Lower leg skin (tissue), 4 donors: ENCODE results near the gene TRAF7. TPM values are rescaled to one million over a fixed set of nuclear protein-coding genes. Genes with fewer than 3 reads are reported as not detected.

Experiments
- DNase-seq, 2 donors: peaks; one replicate each; pipeline ENCODE4 v3.0.0-alpha.2; 2019; ENCODE audit warnings: low spot score in 2 of 2
- H3K4me3 ChIP-seq: fragments of 200-600 bp; sonication (generic); 2 replicates; pipeline ENCODE4 v1.5.1; 2017; ENCODE audit warnings: mild to moderate bottlenecking, low read depth; ENCODE audit not compliant: poor library complexity, severe bottlenecking
- POLR2A ChIP-seq, 2 donors: fragments of 450-650 bp; IDR thresholded peaks; one replicate each; pipeline ENCODE4 v1.6.1; 2016 to 2017; ENCODE audit warnings: antibody characterized with exemption in 2 of 2, mild to moderate bottlenecking in 1 of 2, moderate library complexity in 1 of 2
- WGBS, 2 donors: methylation state at CpG; one replicate each; pipeline ENCODE4 v1.1.5; 2018; 5-methylcytosine and 5-hydroxymethylcytosine counted together
- intact Hi-C: fragments of 100-400 bp; cut with DNase I; formaldehyde crosslinking; loops from one replicate; pipeline ENCODE4 v1.15.0; 2023; ENCODE audit warnings: low total_unique reads
- total RNA-seq, 4 donors: library from RNA; depleted of rRNA; stranded (reverse); fragments of >200 nt; gene quantifications; one replicate each; pipeline ENCODE4 v1.1.0, GENCODE V29; 2016
- TF ChIP-seq, protein P1 (sequence below), 3 donors: fragments of 450-650 bp; IDR thresholded peaks; one replicate each; pipeline ENCODE4 v1.5.1; 2016; ENCODE audit warnings: antibody characterized with exemption in 3 of 3, mild to moderate bottlenecking in 3 of 3, moderate library complexity in 2 of 3

Gene TRAF7
- total RNA-seq, 4 donors from 2014 or later = 60.8 to 74.8 (median 68.9) TPM

DNA sequence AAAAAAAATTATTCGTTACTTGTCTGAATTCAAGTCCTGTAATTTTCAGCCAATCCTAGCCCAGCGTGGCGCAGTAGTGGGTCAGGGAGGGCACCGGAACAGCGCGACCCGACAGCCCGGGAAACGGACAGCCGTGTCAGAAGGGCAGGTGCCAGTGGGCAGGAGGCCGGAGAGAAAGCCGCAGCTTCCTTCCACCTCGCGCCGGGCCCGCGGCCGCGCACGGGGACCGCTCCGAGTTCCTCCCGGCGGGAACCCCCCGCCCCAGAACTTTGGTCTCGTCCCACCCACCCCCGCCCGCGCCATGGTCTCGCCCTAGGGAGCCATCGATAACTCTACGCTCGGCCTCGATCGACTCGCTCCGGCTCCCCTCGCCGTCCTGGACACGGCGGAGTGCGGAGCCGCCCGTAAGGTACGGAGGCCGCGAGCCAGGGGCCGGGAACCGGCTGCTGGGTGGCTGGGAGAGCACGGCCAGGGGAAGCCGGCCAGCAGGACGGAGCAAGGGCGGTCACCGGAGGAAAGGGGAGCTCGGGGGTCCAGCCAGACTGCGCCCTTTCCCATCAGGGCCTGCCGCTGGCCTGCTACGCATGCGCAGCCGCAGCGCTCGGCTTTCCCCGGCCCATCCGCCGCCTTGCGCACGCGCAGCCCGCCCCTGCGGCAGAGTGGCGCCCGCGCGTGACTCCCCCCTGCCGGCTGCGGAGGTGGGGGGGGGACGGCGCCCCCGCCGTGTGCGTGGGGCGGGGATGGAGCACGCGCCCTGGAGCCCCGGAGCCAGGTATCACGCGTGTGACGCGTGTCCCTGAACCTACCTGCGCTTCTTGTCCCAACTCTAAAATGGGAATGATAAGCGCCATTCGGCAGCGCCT is 49.8 kb downstream of the TRAF7 start, which contains the start of gene MLST8:
Gene MLST8, plus strand, starts transcription at position 351 of the 863 bp plus-strand sequence. CDS start 632 bp downstream, outside the sequence.
- intact Hi-C loops = no loop called here
- DNase-seq = peak; percentile 62 to 96
- TF ChIP-seq POLR2A (IDR thresholded peaks at IDR 0.05) = peak in 1 of 2 donors; percentile 34
- TF ChIP-seq, protein P1, sequence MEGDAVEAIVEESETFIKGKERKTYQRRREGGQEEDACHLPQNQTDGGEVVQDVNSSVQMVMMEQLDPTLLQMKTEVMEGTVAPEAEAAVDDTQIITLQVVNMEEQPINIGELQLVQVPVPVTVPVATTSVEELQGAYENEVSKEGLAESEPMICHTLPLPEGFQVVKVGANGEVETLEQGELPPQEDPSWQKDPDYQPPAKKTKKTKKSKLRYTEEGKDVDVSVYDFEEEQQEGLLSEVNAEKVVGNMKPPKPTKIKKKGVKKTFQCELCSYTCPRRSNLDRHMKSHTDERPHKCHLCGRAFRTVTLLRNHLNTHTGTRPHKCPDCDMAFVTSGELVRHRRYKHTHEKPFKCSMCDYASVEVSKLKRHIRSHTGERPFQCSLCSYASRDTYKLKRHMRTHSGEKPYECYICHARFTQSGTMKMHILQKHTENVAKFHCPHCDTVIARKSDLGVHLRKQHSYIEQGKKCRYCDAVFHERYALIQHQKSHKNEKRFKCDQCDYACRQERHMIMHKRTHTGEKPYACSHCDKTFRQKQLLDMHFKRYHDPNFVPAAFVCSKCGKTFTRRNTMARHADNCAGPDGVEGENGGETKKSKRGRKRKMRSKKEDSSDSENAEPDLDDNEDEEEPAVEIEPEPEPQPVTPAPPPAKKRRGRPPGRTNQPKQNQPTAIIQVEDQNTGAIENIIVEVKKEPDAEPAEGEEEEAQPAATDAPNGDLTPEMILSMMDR (IDR thresholded peaks at IDR 0.05) = no peak
- peak within 1 kb of the TSS; percentile 49 for H3K4me3 ChIP-seq
- WGBS, 2 donors = 0% methylated on average over 27 to 55 of the region's 93 CpGs

DNA sequence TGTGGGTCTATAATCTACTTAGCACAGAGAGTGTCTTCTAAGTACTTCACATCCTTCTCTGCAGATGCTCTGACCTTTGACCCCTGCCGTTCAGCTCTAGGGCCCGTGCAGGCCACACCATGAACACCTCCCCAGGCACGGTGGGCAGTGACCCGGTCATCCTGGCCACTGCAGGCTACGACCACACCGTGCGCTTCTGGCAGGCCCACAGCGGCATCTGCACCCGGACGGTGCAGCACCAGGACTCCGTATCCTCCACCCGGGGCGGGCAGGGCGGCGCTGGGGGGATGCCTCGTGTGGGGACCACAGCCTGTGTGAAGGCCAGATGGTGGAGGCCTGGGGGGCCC is 50.4 kb downstream of the TRAF7 start:
- DNase-seq = no peak
- peak overlapping the region; percentile 49 for H3K4me3 ChIP-seq
- intact Hi-C loops = no loop called here
- TF ChIP-seq, protein P1 (IDR thresholded peaks at IDR 0.05) = no peak
- TF ChIP-seq POLR2A (IDR thresholded peaks at IDR 0.05) = no peak
- WGBS, 2 donors = 4 to 10% methylated on average over 12 to 16 of the region's 16 CpGs

DNA sequence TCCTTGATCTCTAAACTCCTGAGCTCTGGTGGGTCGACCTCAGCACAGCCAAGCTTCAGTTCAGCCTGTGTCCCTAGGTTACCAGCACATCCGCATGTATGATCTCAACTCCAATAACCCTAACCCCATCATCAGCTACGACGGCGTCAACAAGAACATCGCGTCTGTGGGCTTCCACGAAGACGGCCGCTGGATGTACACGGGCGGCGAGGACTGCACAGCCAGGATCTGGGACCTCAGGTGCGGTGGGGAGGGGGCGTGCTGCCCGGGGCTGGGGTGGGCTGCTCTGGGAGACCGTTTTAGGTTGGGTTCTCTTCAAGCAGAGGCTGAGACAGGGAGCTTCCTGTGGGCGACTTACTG is 50.8 kb downstream of the TRAF7 start:
- WGBS, 2 donors = 80 to 85% methylated on average over 18 of the region's 18 CpGs
- intact Hi-C loops = no loop called here
- no peak for TF ChIP-seq POLR2A (IDR thresholded peaks at IDR 0.05)
- TF ChIP-seq, protein P1 (IDR thresholded peaks at IDR 0.05) = no peak
- H3K4me3 ChIP-seq = no peak overlapping the region
- DNase-seq = no peak

DNA sequence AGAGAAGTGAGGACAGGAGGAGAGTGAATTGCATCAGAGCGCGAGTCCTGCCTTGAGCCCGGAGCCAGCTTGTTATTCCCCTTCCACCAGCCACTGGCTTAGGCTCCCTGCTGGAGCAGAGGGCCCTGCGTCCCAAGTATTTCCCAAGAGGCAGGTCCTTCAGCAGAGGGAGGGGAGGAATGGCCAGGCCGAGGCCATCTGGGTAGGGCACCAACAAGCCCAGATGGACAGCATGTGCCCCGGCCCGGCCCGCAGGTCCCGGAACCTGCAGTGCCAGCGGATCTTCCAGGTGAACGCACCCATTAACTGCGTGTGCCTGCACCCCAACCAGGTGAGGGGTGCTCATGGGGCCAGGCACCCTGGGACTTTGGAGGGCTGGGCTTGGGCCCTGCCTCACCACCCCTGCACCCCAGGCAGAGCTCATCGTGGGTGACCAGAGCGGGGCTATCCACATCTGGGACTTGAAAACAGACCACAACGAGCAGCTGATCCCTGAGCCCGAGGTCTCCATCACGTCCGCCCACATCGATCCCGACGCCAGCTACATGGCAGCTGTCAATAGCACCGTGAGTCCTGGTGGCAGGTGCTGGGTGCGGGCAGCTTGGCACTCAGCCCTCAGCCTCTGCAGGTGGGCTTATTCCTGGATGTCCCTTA is 51.3 kb downstream of the TRAF7 start:
- intact Hi-C loops = no loop called here
- DNase-seq = no peak
- H3K4me3 ChIP-seq = no peak overlapping the region
- 87 to 91% methylated on average over 8 to 16 of the region's 23 CpGs for WGBS, 2 donors
- no peak for TF ChIP-seq POLR2A (IDR thresholded peaks at IDR 0.05)
- TF ChIP-seq, protein P1 (IDR thresholded peaks at IDR 0.05) = no peak

DNA sequence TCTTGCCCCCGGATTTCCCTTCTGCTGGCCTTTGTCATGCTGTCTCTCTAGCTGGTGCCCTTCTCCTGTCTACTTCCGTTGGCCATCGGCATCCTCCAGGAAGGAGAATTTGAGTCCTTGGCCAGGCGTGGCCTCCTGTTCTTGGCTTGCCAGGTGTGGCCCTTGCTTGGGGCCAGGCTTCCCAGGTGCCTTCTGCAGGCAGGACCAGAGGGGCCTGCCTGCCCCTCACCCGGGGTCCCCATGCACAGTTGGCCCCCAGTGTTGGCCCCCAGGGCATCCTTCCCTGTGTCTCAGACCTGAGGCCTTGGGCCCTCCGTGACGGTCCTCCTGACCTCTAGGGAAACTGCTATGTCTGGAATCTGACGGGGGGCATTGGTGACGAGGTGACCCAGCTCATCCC is 52.3 kb downstream of the TRAF7 start:
- WGBS, 2 donors = 91 to 97% methylated on average over 9 of the region's 9 CpGs
- TF ChIP-seq POLR2A (IDR thresholded peaks at IDR 0.05) = no peak
- TF ChIP-seq, protein P1 (IDR thresholded peaks at IDR 0.05) = no peak
- no peak overlapping the region for H3K4me3 ChIP-seq
- intact Hi-C loops = no loop called here
- DNase-seq = no peak
